Lower lobe of right lung (tissue), 2 donors: ENCODE data around the gene CLSTN2. TPM values are rescaled to one million over a fixed set of nuclear protein-coding genes. Genes with fewer than 3 reads are reported as not detected.

Experiments used
- ATAC-seq, 2 donors: fragments of 200-7000 bp; cut with Tn5 transposase; one replicate each; pipeline ENCODE4 v1.9.1; 2020 to 2022; ENCODE audit warnings: mild to moderate bottlenecking in 2 of 2, moderate library complexity in 2 of 2
- DNase-seq: peaks from one replicate; pipeline ENCODE4 v3.0.0-alpha.2; 2020
- H3K27ac ChIP-seq: fragments of 200-600 bp; one replicate; pipeline ENCODE4 v1.8.0; 2022
- H3K27me3 ChIP-seq: fragments of 200-600 bp; one replicate; pipeline ENCODE4 v1.8.0; 2022; ENCODE audit warnings: low read depth
- H3K36me3 ChIP-seq: fragments of 200-600 bp; one replicate; pipeline ENCODE4 v1.8.0; 2022; ENCODE audit warnings: mild to moderate bottlenecking
- H3K4me1 ChIP-seq: fragments of 200-600 bp; one replicate; pipeline ENCODE4 v1.8.0; 2022
- H3K4me3 ChIP-seq: fragments of 200-600 bp; one replicate; pipeline ENCODE4 v1.8.0; 2022; ENCODE audit warnings: mild to moderate bottlenecking
- H3K9me3 ChIP-seq: fragments of 200-600 bp; one replicate; pipeline ENCODE4 v1.8.0; 2022
- intact Hi-C: fragments of 100-400 bp; cut with DNase I; formaldehyde crosslinking; loops from one replicate; pipeline ENCODE4 v1.11.0; 2022
- total RNA-seq: library from RNA; stranded (reverse); fragmentation: NEBNext Ultra II Directional; extraction: Animal tissue kit (Norgen Biotek cat#: 25700); gene quantifications from one replicate; pipeline ENCODE4 v1.2.1, GENCODE V29; 2021
- TF ChIP-seq, protein P1 (sequence below): fragments of 200-600 bp; IDR thresholded peaks from one replicate; pipeline ENCODE4 v1.8.0; 2022; ENCODE audit warnings: antibody characterized with exemption, mild to moderate bottlenecking
- donor health status: DM: no; HTN: yes; CAD: no; lungs with severe emphysema.

The CLSTN2 gene
- total RNA-seq, 1 donor from 2014 or later: 4.5 TPM

GRCh38 chr3:140128217-140128616 lies 193.2 kb downstream of the CLSTN2 start:
- DNase-seq (no peak), ATAC-seq (peak in 1 of 2 donors; percentile 16)

GRCh38 chr3:140128631-140129030 lies 193.6 kb downstream of the CLSTN2 start:
- Histone ChIP-seq H3K27ac (no peak overlapping the region), H3K36me3 (no peaks in the 10 kb centered on the region), H3K4me1 (no peaks in the 10 kb centered on the region), H3K27me3 (no peaks in the 10 kb centered on the region), H3K9me3 (no peaks in the 10 kb centered on the region), H3K4me3 (no peak overlapping the region)
- intact Hi-C loops: no loop called here
- DNase-seq: peak; percentile 47
- peak; percentile 55 to 57 for ATAC-seq
- TF ChIP-seq, protein P1, sequence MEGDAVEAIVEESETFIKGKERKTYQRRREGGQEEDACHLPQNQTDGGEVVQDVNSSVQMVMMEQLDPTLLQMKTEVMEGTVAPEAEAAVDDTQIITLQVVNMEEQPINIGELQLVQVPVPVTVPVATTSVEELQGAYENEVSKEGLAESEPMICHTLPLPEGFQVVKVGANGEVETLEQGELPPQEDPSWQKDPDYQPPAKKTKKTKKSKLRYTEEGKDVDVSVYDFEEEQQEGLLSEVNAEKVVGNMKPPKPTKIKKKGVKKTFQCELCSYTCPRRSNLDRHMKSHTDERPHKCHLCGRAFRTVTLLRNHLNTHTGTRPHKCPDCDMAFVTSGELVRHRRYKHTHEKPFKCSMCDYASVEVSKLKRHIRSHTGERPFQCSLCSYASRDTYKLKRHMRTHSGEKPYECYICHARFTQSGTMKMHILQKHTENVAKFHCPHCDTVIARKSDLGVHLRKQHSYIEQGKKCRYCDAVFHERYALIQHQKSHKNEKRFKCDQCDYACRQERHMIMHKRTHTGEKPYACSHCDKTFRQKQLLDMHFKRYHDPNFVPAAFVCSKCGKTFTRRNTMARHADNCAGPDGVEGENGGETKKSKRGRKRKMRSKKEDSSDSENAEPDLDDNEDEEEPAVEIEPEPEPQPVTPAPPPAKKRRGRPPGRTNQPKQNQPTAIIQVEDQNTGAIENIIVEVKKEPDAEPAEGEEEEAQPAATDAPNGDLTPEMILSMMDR: peak; percentile 44

More at GRCh38 chr3:140128217-140128616, 193.2 kb downstream of the CLSTN2 start:
- H3K36me3 ChIP-seq: no peaks in the 10 kb centered on the region
- no peak overlapping the region for H3K27ac ChIP-seq
- no peaks in the 10 kb centered on the region for H3K4me1 ChIP-seq
- H3K4me3 ChIP-seq: no peak overlapping the region
- H3K27me3 ChIP-seq: no peaks in the 10 kb centered on the region
- TF ChIP-seq, protein P1: no peak
- intact Hi-C loops: no loop called here
- H3K9me3 ChIP-seq: no peaks in the 10 kb centered on the region

GRCh38 chr3:140129768-140130284 lies 194.8 kb downstream of the CLSTN2 start:
- H3K4me3 ChIP-seq: no peak overlapping the region

DNA sequence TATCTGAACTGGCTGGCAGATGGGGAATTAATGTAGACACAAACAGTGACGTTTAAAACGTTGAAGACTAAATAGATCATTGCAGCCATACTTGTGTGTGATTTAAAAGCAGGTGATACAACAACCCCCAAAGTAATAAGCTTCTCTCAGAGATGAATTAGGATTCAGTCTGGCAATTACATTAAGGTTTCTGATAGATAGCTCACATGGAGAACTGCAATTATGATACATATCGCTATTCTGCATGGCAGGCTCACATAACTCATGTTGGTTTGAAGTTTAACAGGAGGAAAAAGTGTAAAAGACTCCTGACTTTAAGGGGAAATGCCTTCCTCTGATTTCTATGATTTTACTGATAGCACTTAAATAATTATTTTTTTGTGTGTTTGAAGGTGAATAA lies 196.9 kb downstream of the CLSTN2 start:
- Histone ChIP-seq H3K9me3 (no peaks in the 10 kb centered on the region), H3K36me3 (no peaks in the 10 kb centered on the region), H3K27me3 (no peaks in the 10 kb centered on the region), H3K27ac (no peak overlapping the region), H3K4me1 (no peaks in the 10 kb centered on the region), H3K4me3 (no peak overlapping the region)
- no peak for ATAC-seq
- no peak for DNase-seq
- intact Hi-C loops: no loop called here
- TF ChIP-seq, protein P1: no peak

More at GRCh38 chr3:140129768-140130284, 194.8 kb downstream of the CLSTN2 start:
- Histone ChIP-seq H3K36me3 (no peaks in the 10 kb centered on the region), H3K4me1 (no peaks in the 10 kb centered on the region), H3K9me3 (no peaks in the 10 kb centered on the region), H3K27ac (no peak overlapping the region), H3K27me3 (no peaks in the 10 kb centered on the region)
- TF ChIP-seq, protein P1: no peak
- no peak for DNase-seq
- ATAC-seq: no peak
- intact Hi-C loops: no loop called here

DNA sequence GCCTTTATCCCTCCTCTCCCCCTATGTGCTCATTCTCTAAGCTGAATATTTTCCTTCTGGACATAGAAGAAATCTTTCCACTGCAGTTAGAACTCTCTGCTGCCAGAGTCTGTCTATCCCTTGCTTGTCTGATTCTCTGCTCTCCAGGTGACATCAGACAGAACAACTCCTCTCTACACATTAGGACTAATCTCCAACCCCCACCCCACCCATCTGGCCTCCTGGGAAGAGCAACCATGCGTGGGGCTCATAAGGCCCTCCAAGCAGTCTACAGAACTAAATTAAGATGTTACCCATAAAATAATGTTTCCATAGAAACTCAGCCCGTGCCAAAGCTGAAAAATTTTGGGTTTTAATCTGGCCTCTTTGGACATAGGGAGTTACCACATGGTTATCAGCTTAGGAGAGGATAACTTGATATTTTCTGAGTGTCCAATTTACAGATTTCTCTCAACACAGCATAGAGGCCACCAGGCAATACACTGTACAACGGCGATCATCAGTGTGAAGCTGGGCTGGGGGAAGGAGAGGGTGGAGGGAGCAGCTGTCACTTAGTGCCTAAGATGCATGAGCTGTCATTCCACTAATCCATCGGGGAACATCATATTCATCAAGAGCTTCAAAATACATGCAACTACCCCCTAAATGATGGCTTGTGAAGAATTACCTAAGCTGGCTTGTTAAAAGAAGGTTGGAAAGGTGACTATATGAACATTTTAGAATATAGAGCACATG lies 199.4 kb downstream of the CLSTN2 start:
- Histone ChIP-seq H3K9me3 (no peaks in the 10 kb centered on the region), H3K27ac (no peak overlapping the region), H3K27me3 (no peaks in the 10 kb centered on the region), H3K4me1 (no peaks in the 10 kb centered on the region), H3K36me3 (no peaks in the 10 kb centered on the region), H3K4me3 (no peak overlapping the region)
- TF ChIP-seq, protein P1: no peak
- intact Hi-C loops: no loop called here
- ATAC-seq: no peak
- no peak for DNase-seq
